G401 (cell line): ENCODE measurements around the gene IL1RAPL2. TPM values are rescaled to one million over a fixed set of nuclear protein-coding genes. Genes with fewer than 3 reads are reported as not detected.
"Not testable (repeated sequence)": the region's sequence is repeated elsewhere in the genome, so short reads cannot be mapped to it uniquely, and the experiment has no call there.

Source experiments
- DNase-seq: peaks from one replicate; pipeline ENCODE4 v3.0.0-alpha.2; 2015; ENCODE audit warnings: low spot score
- in situ Hi-C: cut with HindIII; loops from 2 replicates; pipeline ENCODE4 v1.10.0; 2016; ENCODE audit warnings: low sequenced_read_pairs, mixed read lengths
- total RNA-seq: library from RNA; depleted of rRNA; stranded (reverse); fragments of >200 nt; shearing (Covaris generic); gene quantifications from 2 replicates; pipeline ENCODE4 v1.2.3, GENCODE V29; 2014

IL1RAPL2 gene
- total RNA-seq, 1 experiment from 2014 or later, result not detected

DNA sequence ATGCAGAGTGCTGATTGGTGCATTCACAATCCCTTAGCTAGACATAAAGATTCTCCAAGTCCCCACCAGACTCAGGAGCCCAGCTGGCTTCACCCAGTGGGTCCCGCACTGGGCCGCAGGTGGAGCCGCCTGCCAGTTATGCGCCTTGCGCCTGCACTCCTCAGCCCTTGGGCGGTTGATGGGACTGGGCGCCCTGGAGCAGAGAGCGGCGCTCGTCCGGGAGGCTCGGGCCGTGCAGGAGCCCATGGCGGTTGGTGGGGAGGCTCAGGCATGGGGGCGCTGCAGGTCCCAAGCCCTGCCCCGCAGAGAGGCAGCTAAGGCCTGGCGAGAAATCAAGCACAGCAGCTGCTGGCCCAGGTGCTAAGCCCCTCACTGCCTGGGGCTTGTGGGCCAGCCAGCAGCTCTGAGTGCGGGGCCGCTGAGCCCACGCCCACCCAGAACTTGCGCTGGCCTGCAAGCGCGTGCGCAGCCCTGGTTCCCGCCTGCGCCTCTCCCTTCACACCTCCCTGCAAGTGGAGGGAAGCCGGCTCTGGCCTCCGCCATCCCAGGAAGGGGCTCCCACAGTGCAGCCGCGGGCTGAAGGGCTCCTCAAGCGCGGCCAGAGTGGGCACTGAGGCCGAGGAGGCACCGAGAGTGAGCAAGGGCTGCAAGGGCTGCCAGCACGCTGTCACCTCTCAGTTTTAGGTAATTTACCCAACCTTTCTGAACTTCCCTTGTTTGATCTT is 549.8 kb downstream of the IL1RAPL2 start:
- in situ Hi-C loops, DNase-seq: not testable (repeated sequence)

DNA sequence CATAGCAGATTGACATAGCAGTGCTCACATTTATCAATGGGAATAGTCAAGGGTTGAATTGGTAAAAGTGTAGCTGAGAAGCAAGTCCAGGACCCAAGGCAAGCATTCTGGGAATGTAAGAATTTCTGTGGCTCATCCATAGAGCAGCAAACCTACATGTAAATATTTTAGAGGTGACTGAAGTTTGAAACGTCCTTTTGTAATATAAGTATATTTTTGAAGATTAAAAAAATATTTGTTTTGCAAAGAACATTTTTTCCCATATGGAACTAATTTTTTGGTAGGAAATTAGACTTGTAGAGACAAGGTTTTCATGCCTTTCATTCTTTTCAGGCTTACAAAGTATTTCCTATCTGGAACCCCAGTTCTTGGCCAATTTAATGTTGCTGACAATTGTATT is 550.5 kb downstream of the IL1RAPL2 start:
- in situ Hi-C loops, result no loop called here
- no peak for DNase-seq

- DNase-seq, result no peak
- in situ Hi-C loops, result no loop called here
Measured at GRCh38 chrX:105117621-105118020, 551.6 kb downstream of the IL1RAPL2 start.

DNA sequence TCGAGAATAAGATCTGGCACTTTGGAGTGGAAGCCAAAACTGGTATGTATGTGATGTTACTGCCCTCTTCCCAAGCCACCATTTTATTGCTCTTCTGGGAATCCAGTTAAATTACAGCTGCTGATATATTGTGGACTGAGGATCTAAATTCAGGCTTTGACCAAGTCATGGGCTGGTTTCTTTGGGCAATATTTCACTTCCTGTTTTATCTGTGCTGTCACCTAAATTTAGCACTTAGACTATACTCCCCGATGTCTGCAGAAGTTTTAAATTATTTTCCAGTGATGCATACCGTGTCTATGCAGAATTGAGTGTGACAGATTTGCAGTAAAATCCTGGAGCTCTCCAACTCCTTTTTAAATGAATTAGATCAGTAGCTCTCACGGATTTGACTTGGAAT is 554.5 kb downstream of the IL1RAPL2 start:
- in situ Hi-C loops, result no loop called here
- DNase-seq, result no peak

DNA sequence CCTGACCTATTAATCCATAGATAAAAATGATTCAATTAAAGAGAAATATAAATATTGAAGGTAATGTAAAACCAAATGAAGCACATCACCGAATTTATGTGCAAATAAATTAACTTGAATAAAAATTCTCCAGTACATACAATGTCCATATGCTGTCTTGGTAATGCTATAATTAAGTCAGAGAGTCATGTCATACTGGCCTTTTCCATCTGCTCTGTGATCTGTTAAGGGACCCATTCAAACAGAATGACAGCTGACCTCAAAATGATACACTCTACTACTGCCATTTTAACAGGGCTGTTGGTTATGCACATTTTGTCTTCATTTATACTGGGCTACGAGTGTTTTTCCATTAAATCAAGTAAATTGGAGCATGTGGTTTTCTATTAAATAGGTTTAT is 555.2 kb downstream of the IL1RAPL2 start:
- in situ Hi-C loops, result no loop called here
- no peak for DNase-seq

- no peak for DNase-seq
- in situ Hi-C loops, result no loop called here
Measured at GRCh38 chrX:105126201-105126600, 560.2 kb downstream of the IL1RAPL2 start.

GRCh38 chrX:105134273-105134672 is 568.3 kb downstream of the IL1RAPL2 start:
- in situ Hi-C loops, result no loop called here
- no peak for DNase-seq

GRCh38 chrX:105136786-105137185 is 570.8 kb downstream of the IL1RAPL2 start:
- in situ Hi-C loops, result no loop called here
- no peak for DNase-seq

DNA sequence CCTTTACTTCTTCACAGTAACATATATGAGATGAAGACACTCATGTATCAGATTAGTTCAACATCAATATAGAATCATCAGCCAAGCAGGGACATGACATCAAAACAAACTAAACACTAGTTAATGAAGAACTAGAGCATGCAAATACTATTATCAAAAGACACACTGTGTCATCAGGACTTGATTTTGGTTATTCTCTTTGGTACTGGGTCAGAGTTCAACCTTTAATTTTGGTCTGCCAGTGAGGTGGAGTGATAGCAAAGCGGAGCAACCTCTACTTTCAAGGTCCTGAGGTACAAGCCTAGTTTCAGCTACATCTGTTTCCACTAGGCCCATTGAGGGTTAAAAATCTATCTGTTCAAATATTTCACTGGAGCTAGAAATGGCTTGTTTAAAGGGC is 584.0 kb downstream of the IL1RAPL2 start:
- in situ Hi-C loops, result no loop called here

DNA sequence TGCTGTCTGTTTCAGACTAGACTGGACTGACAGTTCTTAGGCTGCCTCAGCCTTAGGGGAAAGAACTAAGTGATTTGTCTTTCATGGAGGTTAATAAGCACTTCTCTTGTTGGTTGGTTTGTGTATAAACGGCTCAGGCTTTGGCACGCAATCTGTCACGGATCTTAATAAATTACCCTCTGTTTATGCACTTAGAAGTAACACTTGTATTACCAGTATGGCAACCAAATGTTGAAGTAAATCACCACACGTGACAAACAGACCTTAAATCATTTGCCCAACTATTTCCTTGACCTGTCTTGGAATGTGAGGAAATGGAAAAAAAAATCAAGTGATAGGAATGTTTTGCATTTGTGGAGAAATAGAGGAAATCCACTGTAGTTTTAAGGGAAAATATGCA is 584.6 kb downstream of the IL1RAPL2 start:
- in situ Hi-C loops, result no loop called here
- no peak for DNase-seq

More for the DNA sequence above, 584.0 kb downstream of the IL1RAPL2 start:
- no peak for DNase-seq

DNA sequence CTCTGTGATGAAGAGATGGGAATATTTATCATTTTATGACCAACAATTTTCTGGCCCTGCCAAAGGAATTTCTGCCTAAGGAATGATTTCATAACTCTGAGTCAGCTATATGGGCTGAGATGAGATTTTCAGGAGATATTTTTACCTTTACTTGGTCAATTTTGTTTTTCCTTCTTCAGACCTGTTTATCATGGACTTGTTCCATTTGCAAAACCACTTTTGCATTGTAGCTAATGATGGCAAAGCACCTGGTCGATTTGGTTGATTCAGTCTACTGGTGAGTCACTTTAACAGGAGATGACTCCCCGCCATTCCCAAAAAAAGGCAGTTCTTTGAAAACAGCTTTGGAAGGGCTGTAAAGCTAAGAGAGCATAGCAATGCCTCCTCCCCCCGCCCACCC is 601.2 kb downstream of the IL1RAPL2 start:
- in situ Hi-C loops, result no loop called here
- no peak for DNase-seq

GRCh38 chrX:105168577-105168976 is 602.6 kb downstream of the IL1RAPL2 start:
- in situ Hi-C loops, result no loop called here

GRCh38 chrX:105173071-105173470 is 607.1 kb downstream of the IL1RAPL2 start:
- in situ Hi-C loops, result no loop called here
- DNase-seq, result no peak

More at GRCh38 chrX:105168577-105168976, 602.6 kb downstream of the IL1RAPL2 start:
- DNase-seq, result no peak

DNA sequence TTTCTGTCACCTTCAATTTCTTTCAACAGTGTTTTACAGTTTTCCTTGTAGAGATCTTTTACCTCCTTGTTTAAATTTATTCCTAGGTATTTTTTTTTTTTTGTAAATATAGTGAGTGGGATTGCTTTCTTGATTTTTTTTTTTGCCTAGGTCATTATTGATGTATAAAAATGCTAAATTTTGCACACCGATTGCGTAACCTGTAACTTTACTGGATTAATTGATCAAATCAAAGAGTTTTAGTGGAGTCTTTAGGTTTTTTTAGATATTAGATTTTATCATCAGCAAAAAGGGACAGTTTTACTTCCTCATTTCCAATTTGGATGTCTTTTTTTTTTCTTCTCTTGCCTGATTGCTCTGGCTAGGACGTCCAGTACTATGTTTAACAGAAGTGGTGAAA is 613.6 kb downstream of the IL1RAPL2 start:
- no peak for DNase-seq
- in situ Hi-C loops, result no loop called here

GRCh38 chrX:105189093-105189492 is 623.1 kb downstream of the IL1RAPL2 start:
- DNase-seq, result no peak
- in situ Hi-C loops, result no loop called here

DNA sequence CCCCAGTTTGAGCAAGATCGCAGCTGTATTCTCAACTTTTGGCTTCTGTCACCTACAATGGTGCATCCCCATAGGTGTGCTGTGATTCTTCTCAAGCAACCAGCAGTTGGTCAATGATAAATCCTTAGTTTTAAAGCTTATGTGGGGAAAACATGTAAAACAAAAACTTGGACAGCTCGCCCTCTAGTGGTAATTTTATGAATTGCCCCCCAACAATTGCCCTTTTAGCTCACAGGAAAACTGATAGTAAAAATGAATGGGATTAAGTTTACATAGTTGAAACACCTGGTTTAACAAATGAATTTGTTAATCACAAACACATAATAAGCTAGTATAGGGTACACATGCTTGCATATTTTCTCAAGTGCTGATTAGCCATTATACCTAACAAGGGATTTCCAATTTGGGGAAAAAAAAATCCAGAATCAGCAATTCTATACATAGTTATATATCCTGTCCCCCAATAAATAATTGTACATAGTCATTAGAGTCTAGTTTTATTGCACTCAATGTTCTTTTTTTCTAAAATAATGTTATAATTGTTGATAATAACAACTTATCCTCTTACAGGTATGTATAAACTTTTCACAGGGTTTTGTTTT is 624.4 kb downstream of the IL1RAPL2 start:
- in situ Hi-C loops, result no loop called here

GRCh38 chrX:105191878-105192277 is 625.9 kb downstream of the IL1RAPL2 start:
- in situ Hi-C loops, result no loop called here
- DNase-seq, result no peak

More for the DNA sequence above, 624.4 kb downstream of the IL1RAPL2 start:
- DNase-seq, result peak; percentile 1

DNA sequence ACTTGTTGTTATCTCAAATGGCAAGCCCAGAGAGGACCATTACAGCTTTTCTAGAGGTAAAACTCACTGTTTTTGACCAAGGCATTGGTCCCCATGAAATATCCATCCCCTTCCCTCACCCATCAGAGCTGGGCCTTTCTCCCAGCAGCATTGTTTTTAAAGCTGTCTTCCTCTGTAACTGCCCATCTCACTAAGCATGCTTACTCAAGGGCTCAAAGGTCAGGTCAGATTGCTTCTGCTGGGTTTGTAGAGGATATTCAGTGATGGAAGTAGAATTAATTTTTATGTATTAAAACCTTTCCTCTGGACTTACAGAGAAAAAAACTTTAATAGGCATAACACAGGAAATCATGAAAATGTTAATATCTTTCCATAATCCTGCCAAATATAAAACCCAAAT is 643.4 kb downstream of the IL1RAPL2 start:
- DNase-seq, result no peak
- in situ Hi-C loops, result no loop called here

GRCh38 chrX:105210258-105210657 is 644.3 kb downstream of the IL1RAPL2 start:
- no peak for DNase-seq
- in situ Hi-C loops, result no loop called here

DNA sequence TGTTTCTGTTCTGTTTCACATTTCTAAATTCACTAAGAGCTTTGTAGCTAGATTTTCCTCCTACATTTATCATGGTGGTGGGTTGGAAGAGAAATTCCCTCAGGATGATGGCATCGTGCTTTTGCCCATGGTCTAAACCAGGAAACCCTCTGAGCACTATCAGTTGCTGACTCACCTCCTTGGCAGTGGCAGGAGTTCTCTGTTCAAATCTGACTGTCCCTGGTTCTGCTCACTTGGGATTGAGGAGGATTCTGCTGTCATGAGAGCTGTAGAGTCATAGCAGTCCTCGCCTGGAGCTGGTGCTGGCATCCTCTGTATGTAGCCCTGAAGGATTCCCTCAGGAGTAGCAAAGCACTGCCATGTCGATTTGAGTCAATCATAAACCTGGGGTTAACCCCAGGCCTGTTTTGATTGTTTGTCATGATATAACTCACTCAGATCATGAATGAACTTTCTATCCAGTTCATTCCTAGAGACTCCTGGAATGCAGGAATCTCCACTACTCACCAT is 645.1 kb downstream of the IL1RAPL2 start:
- no peak for DNase-seq
- in situ Hi-C loops, result no loop called here
